ENCODE results near the gene MCF2L. TPM values are rescaled to one million over a fixed set of nuclear protein-coding genes. Genes with fewer than 3 reads are reported as not detected.
A peak's percentile ranks its signal among the peaks of the same experiment; 100 is the strongest.

MCF2L gene
- total and polyA plus RNA-seq, 9 of the 15 experiments (the other 6 are each of a cell fraction or from before 2014, with no cell fraction given): 0.05 to 0.25 (median 0.18) TPM; not detected in 5

DNA sequence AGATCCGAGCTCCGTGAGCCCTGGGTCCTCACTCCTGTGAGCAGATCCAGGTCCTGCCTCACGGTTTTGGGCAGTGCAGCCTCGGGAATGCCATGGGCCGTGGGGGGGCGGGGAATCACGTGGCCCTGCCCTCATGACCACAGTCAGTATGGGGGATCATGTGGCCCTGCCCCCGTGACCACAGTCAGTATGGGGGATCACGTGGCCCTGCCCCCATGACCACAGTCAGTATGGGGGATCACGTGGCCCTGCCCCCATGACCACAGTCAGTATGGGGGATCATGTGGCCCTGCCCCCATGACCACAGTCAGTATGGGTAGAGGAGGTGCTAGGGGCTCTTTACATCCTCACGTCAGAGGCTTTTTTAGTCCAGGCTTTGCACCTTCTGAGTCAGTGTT is 72.3 kb downstream of the MCF2L start:
- H3K27ac ChIP-seq (ENCODE audit: extremely low read depth, low read depth, low read length): no peak overlapping the region
- no peak for DNase-seq (ENCODE audit: extremely low read depth in 1 of 4, low spot score in 3 of 4)
- H3K9ac ChIP-seq (ENCODE audit: insufficient read depth in 1 of 2, low read depth in 2 of 2, low read length in 2 of 2): no peak overlapping the region
- in situ Hi-C loops (cut with MboI) (no loop called here), intact Hi-C loops (cut with micrococcal nuclease) (no loop called here)
- no peak for FAIRE-seq
- H3K36me3 ChIP-seq (ENCODE audit: control insufficient read depth, insufficient read depth, low read length): no peaks in the 10 kb centered on the region
- no peaks in the 10 kb centered on the region for H3K9me1 ChIP-seq (ENCODE audit: control insufficient read depth, insufficient read depth, low read length)
- no peak overlapping the region for H2AFZ ChIP-seq (ENCODE audit: low read depth, low read length)
- H3K9me3 ChIP-seq (replicated peaks; ENCODE audit: control insufficient read depth, insufficient read depth, low read depth, low read length): no peaks in the 10 kb centered on the region
- ChIA-PET POLR2A (no interaction called here), CTCF (ENCODE audit: low intra/inter-chr PET ratio) (interaction anchor here (0.6 kb wide), 1 partner anchor 717 kb away, joined by 3 read pairs; no protein-coding TSS in a partner anchor)
- peaks cover 28 to 62% of the 10 kb centered on the region in 2 experiments for H3K27me3 ChIP-seq (ENCODE audit: control insufficient read depth in 2 of 2, insufficient read depth in 2 of 2, low read length in 2 of 2)
- no peak for ATAC-seq
- 2% methylated on average over 8 of the region's 11 CpGs for WGBS (ENCODE audit: insufficient coverage, low coverage, missing lambda C conversion rate)
- no peak overlapping the region for H3K4me2 ChIP-seq (ENCODE audit: insufficient read depth, low read length)
- no peaks in the 10 kb centered on the region for H3K79me2 ChIP-seq (ENCODE audit: control insufficient read depth, insufficient read depth, low read length)
- no peaks in the 10 kb centered on the region; the same call in 1 of the 2 replicates for H4K20me1 ChIP-seq (replicated peaks; ENCODE audit: control insufficient read depth, insufficient read depth, low read length)
- no TSS peak for BruUV-seq (replicated peaks)
- no peaks in the 10 kb centered on the region; a peak in 1 of 5 replicates for H3K4me1 ChIP-seq (replicated peaks in 1 of 2; ENCODE audit: control insufficient read depth in 2 of 2, insufficient read depth in 2 of 2, low read length in 2 of 2)
- no peak overlapping the region for H3K4me3 ChIP-seq
- TF ChIP-seq RAD51 (IDR thresholded peaks at IDR 0.05; ENCODE audit: borderline replicate concordance, low read depth): peak; percentile 84
- TF ChIP-seq VEZF1 (CRISPR knock-in tag; IDR thresholded peaks at IDR 0.05): peak; percentile 53; the same call in 1 of the 2 replicates
- peak; percentile 39 for TF ChIP-seq USF2 (CRISPR knock-in tag; IDR thresholded peaks at IDR 0.05)
- TF ChIP-seq MAZ (CRISPR knock-in tag; conservative IDR thresholded peaks at IDR 0.05 in 1 of 2, IDR thresholded peaks at IDR 0.05 in 1 of 2): no peak
- peak; percentile 44; the same call in 1 of the 2 replicates for TF ChIP-seq CBFA2T2 (conservative IDR thresholded peaks at IDR 0.05)
- TF ChIP-seq POLR2B (IDR thresholded peaks at IDR 0.05; ENCODE audit: low read depth, partially characterized antibody): no peak
- 0 out of 2 replicates have a peak, but pooled peaks have one; percentile 39 for TF ChIP-seq L3MBTL2 (IDR thresholded peaks at IDR 0.05)
- TF ChIP-seq TFE3 (CRISPR knock-in tag; IDR thresholded peaks at IDR 0.05): peak; percentile 53
- TF ChIP-seq, protein P1, sequence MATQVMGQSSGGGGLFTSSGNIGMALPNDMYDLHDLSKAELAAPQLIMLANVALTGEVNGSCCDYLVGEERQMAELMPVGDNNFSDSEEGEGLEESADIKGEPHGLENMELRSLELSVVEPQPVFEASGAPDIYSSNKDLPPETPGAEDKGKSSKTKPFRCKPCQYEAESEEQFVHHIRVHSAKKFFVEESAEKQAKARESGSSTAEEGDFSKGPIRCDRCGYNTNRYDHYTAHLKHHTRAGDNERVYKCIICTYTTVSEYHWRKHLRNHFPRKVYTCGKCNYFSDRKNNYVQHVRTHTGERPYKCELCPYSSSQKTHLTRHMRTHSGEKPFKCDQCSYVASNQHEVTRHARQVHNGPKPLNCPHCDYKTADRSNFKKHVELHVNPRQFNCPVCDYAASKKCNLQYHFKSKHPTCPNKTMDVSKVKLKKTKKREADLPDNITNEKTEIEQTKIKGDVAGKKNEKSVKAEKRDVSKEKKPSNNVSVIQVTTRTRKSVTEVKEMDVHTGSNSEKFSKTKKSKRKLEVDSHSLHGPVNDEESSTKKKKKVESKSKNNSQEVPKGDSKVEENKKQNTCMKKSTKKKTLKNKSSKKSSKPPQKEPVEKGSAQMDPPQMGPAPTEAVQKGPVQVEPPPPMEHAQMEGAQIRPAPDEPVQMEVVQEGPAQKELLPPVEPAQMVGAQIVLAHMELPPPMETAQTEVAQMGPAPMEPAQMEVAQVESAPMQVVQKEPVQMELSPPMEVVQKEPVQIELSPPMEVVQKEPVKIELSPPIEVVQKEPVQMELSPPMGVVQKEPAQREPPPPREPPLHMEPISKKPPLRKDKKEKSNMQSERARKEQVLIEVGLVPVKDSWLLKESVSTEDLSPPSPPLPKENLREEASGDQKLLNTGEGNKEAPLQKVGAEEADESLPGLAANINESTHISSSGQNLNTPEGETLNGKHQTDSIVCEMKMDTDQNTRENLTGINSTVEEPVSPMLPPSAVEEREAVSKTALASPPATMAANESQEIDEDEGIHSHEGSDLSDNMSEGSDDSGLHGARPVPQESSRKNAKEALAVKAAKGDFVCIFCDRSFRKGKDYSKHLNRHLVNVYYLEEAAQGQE (IDR thresholded peaks at IDR 0.05; ENCODE audit: borderline replicate concordance): peak; percentile 24; the same call in 1 of the 2 replicates
- TF ChIP-seq, protein P1 (CRISPR knock-in tag; IDR thresholded peaks at IDR 0.05; ENCODE audit: low read depth): no peak

Data from K562 (cell line).